Measurements from ENCODE around the gene EFHB.

EFHB gene

DNA sequence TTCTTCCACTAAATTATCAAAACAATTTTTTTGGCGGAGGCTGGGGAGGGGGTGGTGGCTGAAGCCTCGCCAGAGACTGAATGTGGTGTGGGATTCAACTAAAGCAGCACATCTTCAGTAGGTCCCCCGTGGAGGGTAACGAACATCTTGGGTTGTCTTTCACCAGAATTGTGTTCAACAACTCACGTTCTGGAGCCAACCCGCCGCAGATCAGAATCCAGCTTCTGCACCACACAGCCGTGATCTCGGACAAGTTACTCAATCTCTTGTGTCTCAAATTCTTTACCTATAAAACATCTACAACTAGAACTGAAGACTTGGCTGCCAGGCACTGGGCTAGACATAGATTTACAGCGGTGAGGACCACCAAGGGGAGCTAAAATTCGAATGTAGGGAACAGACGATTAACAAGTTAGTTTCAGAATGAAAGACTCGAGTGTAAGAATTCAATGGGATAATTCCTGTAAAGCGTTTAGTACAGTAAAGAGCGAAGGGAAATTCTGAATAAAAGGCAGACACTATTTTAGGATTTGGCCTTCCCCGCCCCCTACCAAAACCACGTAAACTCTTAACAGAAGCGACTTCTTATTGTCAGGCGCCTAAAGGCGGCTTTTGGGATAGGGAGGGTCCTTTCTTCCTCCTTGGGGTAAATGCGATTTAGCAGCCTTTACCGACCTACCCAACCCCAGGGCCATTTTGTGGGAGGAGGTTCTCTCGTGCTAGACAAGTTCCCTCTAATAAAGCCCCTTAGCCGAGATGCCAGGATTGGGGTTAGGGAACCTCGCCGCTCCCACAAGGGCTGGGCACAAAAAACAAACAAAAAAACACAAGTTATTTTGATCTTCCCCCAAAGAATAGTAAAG is 12.2 kb upstream of the EFHB start:
- TF ChIP-seq, protein P1, sequence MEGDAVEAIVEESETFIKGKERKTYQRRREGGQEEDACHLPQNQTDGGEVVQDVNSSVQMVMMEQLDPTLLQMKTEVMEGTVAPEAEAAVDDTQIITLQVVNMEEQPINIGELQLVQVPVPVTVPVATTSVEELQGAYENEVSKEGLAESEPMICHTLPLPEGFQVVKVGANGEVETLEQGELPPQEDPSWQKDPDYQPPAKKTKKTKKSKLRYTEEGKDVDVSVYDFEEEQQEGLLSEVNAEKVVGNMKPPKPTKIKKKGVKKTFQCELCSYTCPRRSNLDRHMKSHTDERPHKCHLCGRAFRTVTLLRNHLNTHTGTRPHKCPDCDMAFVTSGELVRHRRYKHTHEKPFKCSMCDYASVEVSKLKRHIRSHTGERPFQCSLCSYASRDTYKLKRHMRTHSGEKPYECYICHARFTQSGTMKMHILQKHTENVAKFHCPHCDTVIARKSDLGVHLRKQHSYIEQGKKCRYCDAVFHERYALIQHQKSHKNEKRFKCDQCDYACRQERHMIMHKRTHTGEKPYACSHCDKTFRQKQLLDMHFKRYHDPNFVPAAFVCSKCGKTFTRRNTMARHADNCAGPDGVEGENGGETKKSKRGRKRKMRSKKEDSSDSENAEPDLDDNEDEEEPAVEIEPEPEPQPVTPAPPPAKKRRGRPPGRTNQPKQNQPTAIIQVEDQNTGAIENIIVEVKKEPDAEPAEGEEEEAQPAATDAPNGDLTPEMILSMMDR (IDR thresholded peaks at IDR 0.05; ENCODE audit: low read depth, low read length) = no peak
- peak overlapping the region; percentile 95 for H3K4me3 ChIP-seq (ENCODE audit: low read depth, low read length)

DNA sequence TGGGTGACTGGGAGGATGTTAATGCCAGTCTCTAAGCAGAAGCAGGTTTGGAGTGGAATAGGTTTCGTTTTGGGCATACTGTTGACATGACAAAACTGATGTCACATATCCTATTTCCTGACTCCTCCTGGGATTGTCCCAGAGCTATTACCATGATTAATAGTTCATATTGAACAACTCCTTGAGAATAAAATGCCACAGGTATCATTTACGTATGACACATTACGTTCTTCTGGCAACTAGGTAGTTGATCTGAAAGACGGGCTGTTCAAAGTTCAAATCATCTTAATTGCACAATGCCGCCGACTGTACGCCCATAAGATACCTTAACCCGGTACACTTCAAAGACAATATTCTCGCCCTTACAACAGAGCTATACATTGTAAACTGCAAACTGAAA is 11.5 kb upstream of the EFHB start:
- TF ChIP-seq, protein P1 (IDR thresholded peaks at IDR 0.05; ENCODE audit: low read depth, low read length) = no peak
- H3K4me3 ChIP-seq (ENCODE audit: low read depth, low read length) = no peak overlapping the region

DNA sequence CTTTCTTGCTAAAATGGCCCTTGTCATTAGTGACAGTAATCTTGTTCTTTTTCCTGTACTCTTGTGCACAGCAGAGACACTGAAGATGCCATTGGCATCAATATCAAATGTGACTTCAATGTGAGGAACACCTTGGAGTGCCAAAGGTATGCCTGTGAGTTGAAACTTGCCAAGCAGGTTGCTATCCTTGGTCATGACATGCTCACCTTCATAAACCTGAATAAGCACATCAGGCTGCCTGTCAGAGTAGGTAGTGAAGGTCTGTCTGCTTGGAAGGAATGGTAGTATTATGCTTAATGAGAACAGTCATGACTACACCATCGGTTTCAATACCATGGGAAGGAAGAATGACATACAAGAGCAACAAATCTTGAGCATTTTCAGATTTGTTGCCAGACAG is 6.6 kb upstream of the EFHB start:
- H3K4me3 ChIP-seq (ENCODE audit: low read depth, low read length) = no peak overlapping the region
- TF ChIP-seq, protein P1 (IDR thresholded peaks at IDR 0.05; ENCODE audit: low read depth, low read length) = no peak

DNA sequence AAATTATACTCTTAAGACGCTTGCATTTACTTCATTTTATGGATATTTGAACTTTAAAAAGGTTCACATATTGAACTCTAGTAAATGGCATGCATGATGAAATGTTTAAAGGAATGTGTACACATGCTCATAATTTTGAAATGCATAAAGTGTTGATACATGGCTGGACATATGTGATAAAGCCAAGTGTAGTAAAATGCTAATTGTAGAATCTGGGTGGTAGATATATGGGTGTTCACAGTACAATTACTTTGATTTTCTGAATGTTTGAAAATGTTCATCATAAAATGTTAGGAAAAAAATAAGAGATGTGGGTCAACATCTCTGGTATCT is 4.2 kb upstream of the EFHB start:
- TF ChIP-seq, protein P1 (IDR thresholded peaks at IDR 0.05; ENCODE audit: low read depth, low read length) = no peak
- no peak overlapping the region for H3K4me3 ChIP-seq (ENCODE audit: low read depth, low read length)

DNA sequence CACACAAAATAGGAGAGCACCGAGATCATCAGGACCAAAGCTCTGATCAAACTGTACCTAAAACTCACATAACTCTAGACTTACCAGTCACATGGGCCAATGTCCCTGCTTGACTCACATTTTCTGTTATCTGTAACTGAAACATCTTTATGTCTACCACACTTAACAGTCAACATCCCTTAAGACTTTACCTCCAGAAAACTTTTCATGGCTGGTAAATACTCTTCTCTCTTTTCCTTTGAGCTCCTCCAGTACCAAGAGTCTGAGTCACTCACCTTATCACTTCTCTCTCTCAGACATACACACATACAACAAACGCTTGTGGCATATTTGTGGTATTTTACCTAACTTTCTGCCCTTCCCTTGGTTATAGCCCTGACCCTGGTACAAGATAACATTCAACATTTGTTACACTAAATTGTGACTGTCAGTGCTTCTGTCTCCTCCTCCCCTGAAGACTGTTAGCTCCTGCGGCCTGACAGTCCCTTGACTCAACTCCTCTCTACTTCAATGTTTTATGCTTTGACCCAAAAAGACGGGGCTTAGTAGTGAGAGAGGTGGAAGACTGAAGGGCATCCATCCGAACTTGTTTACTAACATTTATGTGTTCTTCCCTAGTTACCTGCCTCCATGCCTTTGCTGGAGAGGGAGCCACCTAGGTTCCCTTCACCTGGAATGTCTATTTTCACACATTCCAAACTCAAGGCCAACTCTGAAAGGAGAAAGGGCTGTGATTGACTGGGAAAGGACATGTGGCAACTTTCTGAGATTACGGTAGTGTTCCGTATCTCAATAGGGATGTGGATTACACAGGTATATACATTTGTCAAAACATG is 3.7 kb upstream of the EFHB start:
- H3K4me3 ChIP-seq (ENCODE audit: low read depth, low read length) = no peak overlapping the region

DNA sequence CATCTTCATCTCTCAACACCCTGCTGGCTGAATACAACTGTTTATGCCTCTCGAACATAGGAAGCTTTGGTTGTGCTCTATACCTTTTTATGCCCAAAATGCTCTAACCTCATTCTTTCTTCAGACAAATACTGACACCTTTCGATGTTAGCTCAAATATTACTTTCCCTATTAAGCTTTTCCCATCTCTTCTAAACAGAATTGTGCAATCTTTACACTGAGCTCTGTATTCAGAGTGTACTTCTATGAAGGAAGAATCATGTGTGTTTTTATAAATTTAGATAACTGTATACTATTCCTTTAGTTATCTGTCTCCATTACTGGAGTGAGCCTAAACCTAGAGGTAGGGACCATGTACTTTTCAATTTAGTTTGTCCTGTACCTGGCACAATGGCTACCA is 1.6 kb downstream of the EFHB start:
- no peak overlapping the region for H3K4me3 ChIP-seq (ENCODE audit: low read depth, low read length)
- TF ChIP-seq, protein P1 (IDR thresholded peaks at IDR 0.05; ENCODE audit: low read depth, low read length) = no peak

More for the DNA sequence above, 3.7 kb upstream of the EFHB start:
- TF ChIP-seq, protein P1 (IDR thresholded peaks at IDR 0.05; ENCODE audit: low read depth, low read length) = no peak

DNA sequence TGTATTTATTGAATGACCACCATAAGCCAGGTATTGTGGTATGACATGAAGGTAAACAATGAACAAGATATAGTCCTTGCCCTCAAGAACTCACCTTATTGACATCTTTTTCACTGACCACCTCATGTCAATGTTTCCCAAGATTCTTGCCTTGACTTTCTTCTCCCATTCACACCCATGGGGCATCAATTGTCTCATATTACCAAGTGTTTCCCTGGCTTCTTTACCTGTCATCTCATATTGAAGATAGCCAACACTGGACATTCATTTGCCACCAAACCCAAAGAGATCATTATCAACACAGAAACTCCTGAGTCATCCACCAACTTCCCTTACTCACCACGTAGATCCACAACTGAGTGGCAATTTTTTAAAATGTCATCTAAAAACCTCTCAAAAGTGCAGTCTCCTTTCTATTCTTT is 2.2 kb downstream of the EFHB start:
- TF ChIP-seq, protein P1 (IDR thresholded peaks at IDR 0.05; ENCODE audit: low read depth, low read length) = no peak
- H3K4me3 ChIP-seq (ENCODE audit: low read depth, low read length) = no peak overlapping the region
